ENCODE measurements around the gene TOP1. TPM values are rescaled to one million over a fixed set of nuclear protein-coding genes. Genes with fewer than 3 reads are reported as not detected.

The TOP1 gene
- total RNA-seq, 1 donor from 2014 or later: 42.4 TPM

DNA sequence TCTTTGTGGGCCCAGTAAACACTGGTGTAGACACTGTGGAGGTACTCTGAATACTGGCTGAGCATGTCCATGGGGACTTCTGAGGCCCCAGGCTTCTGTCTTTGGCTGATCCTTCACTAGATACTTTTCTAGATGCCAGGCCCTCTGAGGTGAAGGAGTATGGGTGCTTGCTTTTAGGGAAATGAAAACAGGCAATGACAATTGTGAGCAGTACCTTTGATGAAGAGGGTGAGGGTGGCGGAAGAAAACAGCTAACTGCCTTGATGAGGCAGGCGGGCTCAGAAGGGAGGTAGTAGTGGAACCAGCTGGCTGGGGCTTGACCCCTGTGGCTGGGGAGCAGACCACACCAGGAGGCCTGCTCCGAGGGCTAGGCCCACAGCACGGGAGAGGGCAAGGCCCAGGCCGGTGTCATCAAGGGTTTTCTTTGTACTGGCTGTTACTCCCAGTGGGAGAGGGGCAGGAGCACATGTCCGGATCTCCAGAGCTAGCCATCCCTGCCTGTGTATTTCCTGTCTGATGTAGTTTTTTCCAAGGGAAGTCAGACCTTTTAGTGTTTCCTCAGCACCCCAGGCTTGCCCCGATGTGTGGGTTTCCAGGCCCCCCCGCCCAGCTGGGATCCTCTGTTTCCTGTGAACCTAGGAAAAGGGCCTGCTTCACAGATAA, 112.7 kb downstream of the TOP1 start:
- no peak for DNase-seq (ENCODE audit: low spot score)

DNA sequence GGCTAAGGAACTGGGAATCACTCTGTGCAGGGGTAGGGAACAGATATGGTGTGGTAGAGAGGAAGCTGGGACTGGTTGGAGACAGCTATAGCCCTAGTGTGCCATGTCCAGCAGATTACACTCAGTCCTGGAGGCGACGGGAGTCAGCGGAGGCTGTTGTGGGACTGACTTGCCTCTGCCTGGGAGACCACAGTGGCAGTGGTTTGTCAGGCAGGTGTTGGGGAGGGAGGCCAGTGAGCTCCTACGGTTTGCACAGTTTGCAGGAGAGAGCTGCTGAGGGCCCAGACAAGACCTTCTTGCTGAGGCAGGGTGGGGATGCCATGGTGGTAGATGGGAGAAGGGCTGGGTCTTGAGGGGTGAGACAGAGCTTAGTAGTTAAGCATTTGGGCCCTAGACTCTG, 113.6 kb downstream of the TOP1 start:
- no peak for DNase-seq (ENCODE audit: low spot score)

DNA sequence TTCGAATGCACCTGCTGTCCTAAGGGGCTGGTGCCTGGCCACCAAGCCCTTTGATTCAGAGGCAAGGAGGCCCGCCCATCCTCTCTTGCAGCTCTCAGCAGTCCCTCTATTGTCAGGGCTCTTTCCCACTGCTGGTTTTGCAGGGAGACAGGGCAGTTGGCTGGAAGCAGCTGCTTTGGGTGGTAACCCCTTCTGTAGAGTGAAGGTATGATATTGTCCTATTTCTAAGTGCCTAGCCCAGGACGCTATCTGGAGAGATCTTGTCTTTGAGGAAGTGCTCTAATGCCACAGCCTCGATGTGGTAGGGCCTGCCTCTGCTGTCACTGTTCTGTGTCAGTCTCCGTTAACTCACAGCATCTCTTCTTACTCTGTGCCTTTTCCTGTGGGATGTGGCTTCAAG, 114.3 kb downstream of the TOP1 start:
- DNase-seq (ENCODE audit: low spot score): no peak

DNA sequence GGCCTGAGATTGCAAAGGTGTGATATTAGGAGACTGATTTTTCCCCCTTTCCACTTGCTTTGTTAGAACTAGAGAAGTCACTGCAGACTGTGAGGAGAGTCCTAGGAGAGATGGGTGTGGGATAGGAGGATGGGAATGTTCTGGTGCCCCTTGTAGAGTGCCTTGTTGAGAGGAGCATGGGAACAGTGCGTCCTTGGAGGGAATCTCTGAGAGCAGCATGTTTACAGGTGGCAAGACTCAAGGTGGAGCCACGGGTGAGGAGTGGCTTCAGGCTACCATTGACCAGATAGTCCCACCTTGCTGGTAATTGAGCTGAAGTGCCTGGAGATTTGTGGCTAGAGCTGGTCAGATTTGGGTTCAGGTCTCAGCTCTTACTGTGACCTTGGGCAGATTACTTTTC, 114.7 kb downstream of the TOP1 start:
- no peak for DNase-seq (ENCODE audit: low spot score)

DNA sequence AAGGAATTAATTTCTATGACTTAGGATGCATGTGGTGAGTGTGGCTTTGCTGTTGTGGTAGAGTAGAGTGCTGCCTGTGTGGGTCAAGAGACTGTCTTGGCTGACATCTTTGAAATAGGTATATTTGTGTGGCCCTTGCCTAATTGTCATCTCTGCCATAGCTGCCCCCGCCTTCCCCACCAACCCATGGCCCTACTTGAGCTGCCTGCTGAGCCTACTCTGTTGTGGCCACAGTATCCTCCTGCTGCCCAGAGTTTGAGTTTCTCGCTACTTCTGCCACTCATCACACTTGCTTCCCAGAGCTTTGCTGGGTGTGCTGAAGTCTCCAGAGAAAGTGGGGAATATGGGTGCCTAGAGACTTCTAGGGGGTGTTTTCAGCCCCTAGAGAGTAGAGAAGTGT, 116.7 kb downstream of the TOP1 start:
- no peak for DNase-seq (ENCODE audit: low spot score)

DNA sequence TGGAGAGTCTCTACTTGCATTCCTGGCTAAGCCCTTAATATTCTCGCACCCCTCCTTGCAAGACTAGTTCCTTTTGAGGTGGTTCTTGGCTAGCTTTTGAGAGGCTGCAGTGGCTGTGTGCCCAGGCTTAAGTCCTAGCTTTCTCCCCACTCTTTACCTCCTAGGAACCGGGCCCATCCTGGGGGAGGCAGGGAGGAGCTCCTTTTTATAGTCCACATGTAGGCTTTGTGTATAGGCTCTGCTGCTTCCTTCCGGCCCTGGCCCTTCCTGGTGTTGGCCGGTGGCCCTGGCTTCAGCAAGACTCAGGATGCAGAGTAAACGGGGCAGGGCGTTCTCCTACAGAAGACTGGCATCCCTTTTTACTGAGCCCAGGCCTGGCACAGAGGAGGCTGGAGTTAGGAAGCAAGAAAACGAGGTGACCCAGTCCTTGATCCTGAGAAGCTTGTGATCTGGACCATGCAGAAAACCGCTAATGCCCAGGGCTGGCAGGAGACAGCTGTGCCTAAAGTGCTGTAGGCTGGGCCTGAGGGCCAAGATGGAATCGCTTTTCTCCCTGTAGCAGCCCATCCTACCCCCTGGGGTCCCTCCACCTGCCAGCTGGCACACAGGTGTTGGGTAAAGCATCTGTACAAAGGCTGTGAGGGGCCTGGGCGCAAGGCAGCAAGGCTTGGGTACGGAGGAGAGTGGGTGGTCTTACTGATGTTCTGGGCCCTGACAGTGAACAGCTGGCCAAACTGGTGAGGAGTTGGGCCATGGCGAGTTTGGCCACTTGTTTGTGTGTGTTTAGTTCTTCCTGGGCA, 117.4 kb downstream of the TOP1 start:
- no peak for DNase-seq (ENCODE audit: low spot score)

DNA sequence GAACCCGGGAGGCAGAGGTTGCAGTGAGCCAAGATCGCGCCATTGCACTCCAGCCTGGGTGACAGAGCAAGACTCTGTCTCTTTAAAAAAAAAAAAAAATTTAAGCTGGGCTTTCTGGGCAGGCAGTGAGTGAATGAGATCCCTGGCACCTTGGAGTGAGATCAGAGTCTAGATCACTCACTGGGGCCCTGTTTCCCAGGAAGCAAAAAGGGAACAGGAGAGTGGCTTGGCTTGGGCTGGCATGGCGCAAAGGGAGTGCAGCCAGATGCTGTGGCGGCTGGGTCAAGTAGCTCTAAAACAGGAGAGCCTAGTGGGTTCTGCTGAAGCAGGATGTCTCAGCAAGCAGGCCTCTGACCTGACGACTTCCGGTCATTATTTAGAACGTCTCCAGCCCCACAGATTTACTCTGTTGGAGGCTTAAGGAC, 119.2 kb downstream of the TOP1 start:
- DNase-seq (ENCODE audit: low spot score): no peak

DNA sequence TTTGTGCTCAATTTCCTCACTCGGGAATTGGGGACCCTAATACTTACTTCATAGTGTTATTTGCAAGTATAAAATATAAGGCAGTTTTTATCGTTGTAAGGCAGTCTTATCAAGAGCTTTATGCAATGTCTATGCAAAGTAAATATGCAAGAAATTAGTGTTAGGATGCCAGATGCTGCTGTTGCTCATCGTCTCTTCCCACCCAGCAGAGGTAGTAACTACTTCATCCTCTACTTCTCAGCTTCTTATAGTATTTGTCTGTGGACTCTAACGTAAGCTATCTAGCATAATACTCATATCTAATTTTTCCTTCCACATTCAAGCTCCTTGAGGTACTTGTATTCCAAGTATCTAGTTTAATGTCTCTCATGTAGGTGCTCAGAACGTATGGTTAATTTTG, 120.3 kb downstream of the TOP1 start:
- DNase-seq (ENCODE audit: low spot score): no peak

DNA sequence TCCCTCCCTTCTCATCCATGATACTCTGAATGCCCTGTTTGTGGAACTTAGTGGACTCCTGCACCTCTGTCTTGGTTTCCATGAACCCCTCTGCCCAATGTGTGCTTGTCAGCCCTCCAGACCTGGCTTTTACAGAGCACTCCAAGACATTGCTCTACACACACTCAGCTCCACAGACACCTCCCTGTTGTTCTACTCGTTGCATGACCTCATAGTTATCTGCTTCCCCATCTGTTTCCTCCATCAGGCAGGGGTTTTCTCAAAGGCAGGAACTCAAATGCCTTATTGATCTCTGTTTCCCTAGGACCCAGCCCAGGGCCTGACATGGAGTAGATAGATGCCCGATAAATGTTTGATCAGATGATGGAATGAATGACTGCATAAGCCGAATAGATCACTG, 122.0 kb downstream of the TOP1 start:
- DNase-seq (ENCODE audit: low spot score): no peak

DNA sequence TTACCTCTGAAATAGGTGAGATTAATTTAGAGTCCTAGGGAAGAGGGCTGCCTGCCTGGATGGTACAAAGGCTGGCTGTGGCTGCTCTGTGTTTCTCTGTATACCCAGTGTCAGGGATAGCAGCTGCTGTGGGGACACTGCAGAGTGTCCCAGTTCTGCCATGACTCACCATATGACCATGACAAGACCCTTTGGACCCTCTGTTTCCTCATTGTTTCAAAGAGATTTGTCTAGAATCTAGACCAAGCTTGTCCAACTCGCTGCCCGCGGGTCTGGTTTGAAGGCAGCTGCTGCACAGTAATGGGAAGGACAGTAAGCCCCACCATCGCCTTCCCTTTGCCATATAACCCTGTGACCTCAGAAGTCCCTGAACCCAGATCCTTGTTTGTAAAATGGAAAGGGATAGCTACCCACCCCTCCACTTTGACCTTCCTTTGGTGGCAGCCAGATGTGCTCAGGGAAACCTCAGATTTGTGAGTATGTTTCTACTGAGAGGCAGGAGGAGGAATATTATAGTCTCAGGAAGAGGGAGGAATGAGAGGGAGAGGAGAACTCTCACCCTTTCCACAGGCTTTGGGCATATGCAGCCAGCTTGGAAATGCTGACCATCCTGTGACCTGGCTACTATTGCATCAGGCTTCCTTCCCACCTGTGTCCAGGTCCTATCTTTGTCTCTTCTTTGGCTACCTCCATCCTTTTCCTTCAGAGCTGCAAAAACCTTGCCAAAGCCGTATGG, 122.7 kb downstream of the TOP1 start:
- no peak for DNase-seq (ENCODE audit: low spot score)

DNA sequence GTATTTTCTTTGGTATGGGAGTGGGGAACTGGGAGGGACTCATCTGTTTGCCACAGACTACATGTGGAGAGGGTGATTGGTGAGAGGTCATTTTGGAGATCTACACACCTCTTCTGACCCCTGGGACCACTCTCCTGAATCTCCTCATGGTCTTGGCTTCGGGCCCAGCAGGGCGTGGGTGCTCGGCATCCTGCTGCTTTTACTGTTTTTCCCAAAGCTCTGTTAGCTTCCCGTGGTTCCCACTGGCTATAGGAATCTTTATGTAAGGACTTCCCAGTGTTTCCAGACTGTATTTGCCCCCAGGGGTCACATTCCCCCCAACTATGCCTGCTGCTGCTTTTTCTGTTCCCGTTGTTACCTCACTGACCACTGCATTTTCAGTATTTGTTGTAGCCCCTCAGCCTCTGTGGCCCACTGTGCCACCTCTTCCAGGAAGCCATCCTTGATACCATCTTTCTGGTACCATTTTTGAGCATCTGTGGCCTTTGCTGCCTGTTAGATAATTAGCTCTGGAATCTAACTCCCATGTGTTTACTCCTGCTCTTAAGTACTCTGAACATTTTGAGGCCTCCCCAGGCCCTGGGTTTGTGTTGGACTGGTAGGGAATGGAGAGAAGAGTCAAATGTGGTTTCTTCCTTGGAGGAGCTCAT, 123.6 kb downstream of the TOP1 start:
- DNase-seq (ENCODE audit: low spot score): no peak

DNA sequence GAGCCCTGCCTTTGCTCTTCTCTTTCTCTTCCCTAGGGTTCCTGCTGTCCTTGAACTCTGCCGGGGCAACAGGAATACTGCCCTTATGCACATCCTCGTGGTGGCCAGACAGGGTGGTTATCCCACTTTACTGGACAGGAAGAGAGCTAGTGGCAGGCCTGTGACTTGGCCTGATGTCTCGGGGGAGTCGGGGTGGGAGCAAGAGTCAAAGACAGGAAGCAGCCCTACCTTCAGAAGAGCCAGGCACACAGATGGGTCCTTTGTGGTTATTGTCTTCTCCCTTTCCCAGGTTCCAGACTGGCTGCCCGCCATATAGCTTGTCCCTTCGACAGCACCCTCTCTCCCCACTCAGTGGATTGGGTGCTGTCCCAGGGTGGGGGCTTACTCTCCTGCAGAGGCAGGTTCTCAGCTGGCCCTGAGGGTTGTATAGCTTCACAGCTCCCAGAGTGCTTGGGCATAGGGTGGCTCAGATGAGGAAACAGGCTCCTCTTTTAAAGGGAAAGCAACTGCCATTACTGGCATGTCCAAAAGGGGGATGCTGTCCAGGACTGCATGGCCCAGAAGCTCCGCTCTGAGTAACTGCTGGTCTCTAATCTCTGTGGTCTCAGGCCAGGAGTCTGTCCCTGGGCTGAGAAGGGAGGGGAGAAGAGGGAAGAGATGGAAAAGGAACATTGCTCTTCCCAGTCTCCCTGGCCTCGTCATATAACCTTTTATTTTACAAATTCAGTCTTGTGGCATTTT, 126.0 kb downstream of the TOP1 start:
- no peak for DNase-seq (ENCODE audit: low spot score)

DNA sequence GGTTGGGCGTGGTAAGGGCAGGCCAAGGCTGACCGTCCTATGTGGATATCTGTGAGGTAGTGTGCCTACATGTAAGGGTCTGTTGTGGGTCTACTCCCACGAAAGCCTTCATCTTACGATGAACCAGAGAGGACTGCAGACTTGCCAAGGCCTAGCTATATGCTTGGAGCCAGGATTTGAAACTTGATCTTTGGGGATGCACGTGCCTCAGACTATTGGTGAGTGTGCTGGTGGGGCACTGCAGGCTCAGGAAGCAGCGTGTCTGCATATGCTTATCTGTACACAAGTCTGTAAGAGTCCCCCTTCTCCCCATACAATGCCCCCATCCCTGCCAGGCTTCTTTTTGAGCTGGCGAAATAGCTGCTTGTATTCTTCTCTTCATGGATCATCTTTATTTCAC, 126.6 kb downstream of the TOP1 start:
- DNase-seq (ENCODE audit: low spot score): no peak

DNA sequence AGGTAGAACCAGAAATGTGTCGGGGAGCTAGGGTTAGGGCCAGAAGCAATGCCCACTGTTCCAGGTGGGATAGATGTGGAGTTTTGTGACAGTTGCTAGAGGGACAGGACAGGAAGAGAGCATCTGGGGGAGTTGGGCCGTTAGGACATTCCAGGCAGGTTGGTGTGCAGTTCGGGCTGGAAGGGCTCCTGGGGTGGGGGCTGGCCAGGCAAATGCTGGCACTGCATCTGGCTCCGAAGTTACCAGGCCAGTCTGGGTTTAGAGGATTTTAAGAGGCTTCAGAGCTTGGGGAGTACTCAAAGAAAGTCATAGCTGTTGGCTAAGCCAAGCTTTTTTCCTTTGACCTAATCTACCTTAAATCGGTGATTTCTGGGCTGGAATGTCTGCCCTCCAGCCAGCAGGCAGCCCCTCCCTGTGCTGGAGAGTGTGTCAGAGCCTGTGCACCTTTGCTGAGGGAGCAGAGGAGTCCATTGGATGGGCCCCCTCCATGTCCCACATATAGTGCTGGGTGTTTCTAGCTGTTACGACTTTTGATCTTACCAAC, 129.5 kb downstream of the TOP1 start:
- DNase-seq (ENCODE audit: low spot score): no peak

DNA sequence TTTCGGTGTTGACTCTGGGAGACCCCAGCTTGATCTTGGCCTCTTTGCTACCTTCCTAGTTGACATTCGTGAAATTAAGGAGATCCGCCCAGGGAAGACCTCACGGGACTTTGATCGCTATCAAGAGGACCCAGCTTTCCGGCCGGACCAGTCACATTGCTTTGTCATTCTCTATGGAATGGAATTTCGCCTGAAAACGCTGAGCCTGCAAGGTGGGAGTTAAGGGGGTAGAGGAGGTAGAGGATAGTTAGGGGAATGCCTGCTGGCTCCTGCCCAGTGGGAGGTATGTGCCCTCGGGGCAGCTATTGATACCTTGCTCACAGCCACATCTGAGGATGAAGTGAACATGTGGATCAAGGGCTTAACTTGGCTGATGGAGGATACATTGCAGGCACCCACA, 130.9 kb downstream of the TOP1 start:
- no peak for DNase-seq (ENCODE audit: low spot score)

DNA sequence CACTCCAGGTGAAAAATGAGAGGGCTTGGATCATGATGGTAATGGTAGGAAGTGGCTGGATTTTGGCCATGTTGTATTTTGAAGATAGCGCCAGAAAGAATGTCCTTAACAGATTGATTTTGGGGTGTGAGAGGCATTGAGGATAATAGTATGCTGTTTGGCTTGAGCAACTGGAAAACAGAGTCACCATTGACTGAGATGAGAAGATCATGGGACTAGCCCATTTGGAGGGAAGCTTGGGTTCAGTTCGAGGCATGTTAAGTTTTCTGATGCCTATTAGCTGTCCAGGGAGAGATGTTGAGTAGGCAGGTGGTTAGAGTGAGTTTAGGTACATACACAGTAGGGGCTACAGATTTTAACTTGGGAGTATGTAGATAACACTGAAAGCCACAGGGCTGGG, 132.1 kb downstream of the TOP1 start:
- DNase-seq (ENCODE audit: low spot score): no peak

DNA sequence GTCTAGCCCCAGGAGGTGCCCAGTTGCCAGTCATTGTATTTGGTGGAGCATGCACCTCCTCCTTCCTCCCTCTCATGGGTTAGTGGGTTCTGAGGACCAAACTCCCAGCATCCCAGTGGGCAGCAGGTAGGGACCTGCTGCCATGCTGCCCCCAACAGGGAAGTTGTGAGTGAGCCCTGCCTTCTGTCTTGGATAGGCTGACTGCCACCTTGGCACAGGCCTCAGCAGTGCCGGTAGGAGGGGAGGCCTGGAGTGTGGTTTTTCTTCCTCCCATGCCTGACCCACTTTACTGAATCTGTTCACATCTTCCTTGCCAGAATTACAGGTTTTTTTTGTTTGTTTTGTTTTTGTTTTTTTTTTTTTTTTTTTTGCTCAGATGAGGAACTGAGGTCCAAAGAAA, 133.3 kb downstream of the TOP1 start:
- no peak for DNase-seq (ENCODE audit: low spot score)

DNA sequence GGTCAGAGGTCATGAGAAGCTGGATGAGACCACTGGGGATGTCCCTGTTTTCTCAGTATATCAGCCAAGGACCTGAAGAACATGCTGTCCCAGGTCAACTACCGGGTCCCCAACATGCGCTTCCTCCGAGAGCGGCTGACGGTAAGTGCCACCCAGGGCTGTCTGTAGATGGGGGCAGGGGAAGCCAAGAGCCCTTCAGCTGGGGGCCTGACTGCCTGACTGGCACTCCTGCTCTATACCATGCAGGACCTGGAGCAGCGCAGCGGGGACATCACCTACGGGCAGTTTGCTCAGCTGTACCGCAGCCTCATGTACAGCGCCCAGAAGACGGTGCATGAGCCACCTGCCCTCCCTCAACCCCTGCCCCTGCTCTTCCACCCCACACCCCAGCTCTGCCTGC, 133.8 kb downstream of the TOP1 start:
- DNase-seq (ENCODE audit: low spot score): no peak

DNA sequence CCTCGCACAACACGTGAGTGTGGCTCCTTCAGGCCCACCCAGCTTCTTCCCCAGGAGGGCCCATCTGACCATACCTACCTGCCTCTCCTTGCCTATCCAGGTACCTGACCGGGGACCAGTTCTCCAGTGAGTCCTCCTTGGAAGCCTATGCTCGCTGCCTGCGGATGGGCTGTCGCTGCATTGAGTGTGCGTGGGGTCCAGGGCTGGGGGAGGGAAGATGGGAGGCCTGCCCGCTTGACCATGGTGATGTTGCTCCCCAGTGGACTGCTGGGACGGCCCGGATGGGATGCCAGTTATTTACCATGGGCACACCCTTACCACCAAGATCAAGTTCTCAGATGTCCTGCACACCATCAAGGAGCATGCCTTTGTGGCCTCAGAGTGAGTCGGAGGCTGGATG, 135.2 kb downstream of the TOP1 start:
- no peak for DNase-seq (ENCODE audit: low spot score)

DNA sequence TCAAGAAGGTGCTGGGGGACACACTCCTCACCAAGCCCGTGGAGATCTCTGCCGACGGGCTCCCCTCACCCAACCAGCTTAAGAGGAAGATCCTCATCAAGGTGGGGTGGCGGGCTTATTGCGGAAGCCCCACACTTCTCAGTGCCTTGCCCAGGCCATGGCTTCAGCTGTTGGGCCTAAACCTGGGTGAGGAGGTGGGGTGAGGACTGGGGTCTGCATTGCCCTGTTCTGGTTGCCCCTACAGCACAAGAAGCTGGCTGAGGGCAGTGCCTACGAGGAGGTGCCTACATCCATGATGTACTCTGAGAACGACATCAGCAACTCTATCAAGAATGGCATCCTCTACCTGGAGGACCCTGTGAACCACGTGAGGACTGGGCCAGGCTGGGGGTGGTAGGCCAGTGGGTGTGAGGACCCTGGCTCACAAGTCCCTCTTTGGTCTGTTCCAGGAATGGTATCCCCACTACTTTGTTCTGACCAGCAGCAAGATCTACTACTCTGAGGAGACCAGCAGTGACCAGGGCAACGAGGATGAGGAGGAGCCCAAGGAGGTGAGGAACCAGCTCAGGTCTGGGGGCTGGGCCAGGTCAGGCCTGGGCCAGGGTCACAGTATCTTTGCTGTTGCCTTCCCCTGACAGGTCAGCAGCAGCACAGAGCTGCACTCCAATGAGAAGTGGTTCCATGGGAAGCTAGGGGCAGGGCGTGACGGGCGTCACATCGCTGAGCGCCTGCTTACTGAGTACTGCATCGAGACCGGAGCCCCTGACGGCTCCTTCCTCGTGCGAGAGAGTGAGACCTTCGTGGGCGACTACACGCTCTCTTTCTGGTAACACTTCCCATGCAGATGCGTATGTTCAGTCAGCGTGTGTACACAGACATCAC, 136.6 kb downstream of the TOP1 start:
- DNase-seq (ENCODE audit: low spot score): no peak
